GM18511 (cell line): ENCODE results near the gene RPS6KA5.
"Not testable (repeated sequence)": the region's sequence is repeated elsewhere in the genome, so short reads cannot be mapped to it uniquely, and the experiment has no call there.

ENCODE experiments used
- ATAC-seq: cut with Tn5 transposase; IDR thresholded peaks from one replicate; pipeline ENCODE4 v1.9.1; 2021; ENCODE audit warnings: mild to moderate bottlenecking, moderate library complexity; ENCODE audit not compliant: unreplicated experiment

Gene RPS6KA5

GRCh38 chr14:91060351-91061055, at the start of gene RPS6KA5:
Gene RPS6KA5 (minus strand): TSS chr14:91060641. CDS start chr14:91060434, 207 bp downstream.
- peak; percentile 84 for ATAC-seq

- ATAC-seq, result no peak
Measured at GRCh38 chr14:91108941-91109611, 48.6 kb upstream of the RPS6KA5 start.

- ATAC-seq, result no peak
Measured at GRCh38 chr14:91103116-91103515, 42.7 kb upstream of the RPS6KA5 start.

- ATAC-seq, result no peak
Measured at GRCh38 chr14:91100102-91100501, 39.7 kb upstream of the RPS6KA5 start.

GRCh38 chr14:91098591-91098990, 38.1 kb upstream of the RPS6KA5 start:
- ATAC-seq, result no peak

- ATAC-seq, result not testable (repeated sequence)
Measured at GRCh38 chr14:91097657-91098056, 37.2 kb upstream of the RPS6KA5 start.

- no peak for ATAC-seq
Measured at GRCh38 chr14:91095178-91095577, 34.7 kb upstream of the RPS6KA5 start.

GRCh38 chr14:91094772-91095171, 34.3 kb upstream of the RPS6KA5 start:
- ATAC-seq, result no peak

- not testable (repeated sequence) for ATAC-seq
Measured at GRCh38 chr14:91093743-91094472, 33.5 kb upstream of the RPS6KA5 start.

- ATAC-seq, result no peak
Measured at GRCh38 chr14:91092073-91092472, 31.6 kb upstream of the RPS6KA5 start.

GRCh38 chr14:91090743-91091142, 30.3 kb upstream of the RPS6KA5 start:
- ATAC-seq, result no peak

GRCh38 chr14:91089958-91090535, 29.6 kb upstream of the RPS6KA5 start:
- no peak for ATAC-seq

- no peak for ATAC-seq
Measured at GRCh38 chr14:91088585-91089235, 28.3 kb upstream of the RPS6KA5 start.

- ATAC-seq, result not testable (repeated sequence)
Measured at GRCh38 chr14:91087470-91087869, 27.0 kb upstream of the RPS6KA5 start.

GRCh38 chr14:91084516-91084915, 24.1 kb upstream of the RPS6KA5 start:
- no peak for ATAC-seq

GRCh38 chr14:91082282-91082681, 21.8 kb upstream of the RPS6KA5 start:
- ATAC-seq, result no peak

- no peak for ATAC-seq
Measured at GRCh38 chr14:91080071-91080470, 19.6 kb upstream of the RPS6KA5 start.

GRCh38 chr14:91078095-91078737, 17.8 kb upstream of the RPS6KA5 start:
- ATAC-seq, result peak; percentile 94

- ATAC-seq, result no peak
Measured at GRCh38 chr14:91075553-91075952, 15.1 kb upstream of the RPS6KA5 start.

GRCh38 chr14:91070572-91070971, 10.1 kb upstream of the RPS6KA5 start:
- no peak for ATAC-seq
